Measurements from ENCODE around the gene IL1R1.
"Not testable (repeated sequence)": the region's sequence is repeated elsewhere in the genome, so short reads cannot be mapped to it uniquely, and the experiment has no call there.

The IL1R1 gene

GRCh38 chr2:102106813-102107740 lies 35.5 kb upstream of the IL1R1 start:
- not testable (repeated sequence) for H3K9me3 Mint-ChIP-seq; H3K36me3 Mint-ChIP-seq (ENCODE audit: low read depth); H3K4me3 Mint-ChIP-seq; H3K27ac Mint-ChIP-seq
- peaks cover 25% of the 10 kb centered on the region for H3K4me1 Mint-ChIP-seq (ENCODE audit: low read depth)
- peaks cover 12% of the 10 kb centered on the region for H3K27me3 Mint-ChIP-seq

DNA sequence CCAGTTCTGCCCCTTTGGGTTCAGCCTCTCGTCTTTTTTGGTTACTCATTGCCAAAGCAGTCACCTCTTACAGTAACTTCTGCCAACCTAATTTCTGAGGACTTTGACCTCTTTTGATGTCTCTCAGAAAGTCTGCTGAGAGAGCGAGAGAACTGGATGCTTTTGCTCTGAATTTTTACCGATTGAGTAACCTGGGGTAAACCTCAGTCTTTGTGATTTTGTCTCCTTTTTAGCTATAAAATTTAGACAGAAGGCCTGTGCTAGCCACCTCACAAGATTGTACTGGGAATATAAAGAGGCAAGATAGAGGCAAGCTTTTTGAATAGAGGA lies 34.8 kb upstream of the IL1R1 start:
- H3K27ac Mint-ChIP-seq: no peak overlapping the region
- H3K27me3 Mint-ChIP-seq: peaks cover 10% of the 10 kb centered on the region
- peaks cover 5% of the 10 kb centered on the region for H3K9me3 Mint-ChIP-seq
- no peaks in the 10 kb centered on the region for H3K36me3 Mint-ChIP-seq (ENCODE audit: low read depth)
- peaks cover 25% of the 10 kb centered on the region for H3K4me1 Mint-ChIP-seq (ENCODE audit: low read depth)
- H3K4me3 Mint-ChIP-seq: no peak overlapping the region

- Mint-ChIP-seq H3K27me3 (peaks cover 5% of the 10 kb centered on the region), H3K4me1 (ENCODE audit: low read depth) (peaks cover 33% of the 10 kb centered on the region), H3K27ac (no peak overlapping the region), H3K36me3 (ENCODE audit: low read depth) (no peaks in the 10 kb centered on the region), H3K9me3 (peaks cover 5% of the 10 kb centered on the region), H3K4me3 (no peak overlapping the region)
Observed at GRCh38 chr2:102109016-102109415, 33.5 kb upstream of the IL1R1 start.

DNA sequence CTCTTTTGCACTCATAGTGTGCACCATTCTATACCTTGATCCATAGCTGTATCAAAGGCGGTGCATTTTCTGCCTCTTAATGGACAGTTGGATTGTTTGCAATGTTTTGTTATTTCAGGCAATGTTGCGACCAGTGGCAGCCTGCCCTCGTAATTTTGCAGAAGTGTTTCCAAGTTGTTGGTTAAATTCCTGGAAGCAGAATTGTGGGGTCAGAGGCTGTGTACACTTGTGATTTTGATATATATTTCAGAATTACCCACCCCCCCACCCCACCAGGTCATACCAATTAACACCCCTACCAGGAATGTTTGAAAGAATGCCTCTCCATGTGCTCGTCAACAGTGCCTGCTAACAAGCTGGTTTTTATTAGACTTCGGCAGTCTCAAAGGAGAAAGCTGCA lies 32.4 kb upstream of the IL1R1 start:
- Mint-ChIP-seq H3K4me3 (no peak overlapping the region), H3K4me1 (ENCODE audit: low read depth) (peaks cover 34% of the 10 kb centered on the region), H3K27ac (no peak overlapping the region), H3K9me3 (peaks cover 5% of the 10 kb centered on the region), H3K36me3 (ENCODE audit: low read depth) (no peaks in the 10 kb centered on the region), H3K27me3 (peaks cover 5% of the 10 kb centered on the region)

DNA sequence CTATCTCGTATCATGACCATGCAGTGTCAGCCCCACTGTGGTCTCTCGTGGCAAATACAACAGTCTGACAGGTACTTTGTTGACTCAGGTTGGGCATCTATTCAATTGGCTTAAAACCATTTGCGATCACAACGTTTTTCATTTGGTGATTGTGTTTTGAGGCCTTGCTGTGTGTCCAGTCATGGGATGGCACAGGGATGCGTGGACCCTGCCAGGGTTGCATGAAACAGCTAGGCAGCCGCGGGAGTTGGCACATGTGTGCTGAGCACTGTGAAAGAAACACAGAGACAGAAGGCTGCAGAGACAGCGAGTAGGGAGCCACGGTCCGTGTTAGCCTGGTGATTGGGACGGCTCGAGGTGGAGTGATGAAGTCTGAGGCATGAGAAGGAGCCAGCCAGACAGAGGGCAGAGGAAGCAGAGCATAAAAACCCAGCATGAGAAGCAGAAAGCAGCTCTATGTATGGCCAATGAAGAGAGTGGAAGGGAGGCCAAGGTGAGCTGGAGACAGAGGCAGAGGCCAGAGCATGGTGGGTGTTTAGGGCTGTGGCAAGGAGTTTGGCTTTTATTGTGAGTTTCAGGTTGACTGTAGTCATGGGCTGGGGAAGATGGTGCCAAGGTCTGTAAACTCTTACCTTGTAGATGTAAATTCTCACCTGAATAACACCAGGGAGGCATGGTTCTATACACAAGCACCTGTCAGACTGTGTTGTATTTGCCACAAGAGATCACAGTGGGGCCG lies 31.8 kb upstream of the IL1R1 start:
- H3K27me3 Mint-ChIP-seq: peaks cover 10% of the 10 kb centered on the region
- H3K4me1 Mint-ChIP-seq (ENCODE audit: low read depth): peaks cover 40% of the 10 kb centered on the region
- no peaks in the 10 kb centered on the region for H3K36me3 Mint-ChIP-seq (ENCODE audit: low read depth)
- H3K9me3 Mint-ChIP-seq: peaks cover 5% of the 10 kb centered on the region
- H3K27ac Mint-ChIP-seq: no peak overlapping the region
- H3K4me3 Mint-ChIP-seq: no peak overlapping the region

DNA sequence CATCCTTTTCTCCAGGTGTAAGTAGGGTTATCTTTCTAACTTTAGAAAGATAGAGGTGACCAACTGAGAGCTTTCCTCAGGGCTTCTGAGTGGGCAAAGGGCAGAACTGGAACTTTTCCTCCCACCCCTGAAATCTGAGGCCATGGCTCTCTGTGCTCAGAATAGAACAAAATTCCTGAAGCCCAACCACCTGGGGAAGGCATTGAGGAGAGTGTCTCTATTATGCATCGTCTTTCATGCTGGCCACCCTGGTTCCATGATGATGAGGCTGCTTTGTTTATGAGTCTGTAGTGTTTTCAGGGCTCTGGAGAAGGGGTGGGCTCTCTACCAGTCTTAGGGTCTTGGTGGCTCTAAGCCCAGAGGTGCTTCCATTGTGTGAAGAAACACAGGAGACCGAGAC lies 30.7 kb upstream of the IL1R1 start:
- H3K27me3 Mint-ChIP-seq: peaks cover 10% of the 10 kb centered on the region
- H3K4me3 Mint-ChIP-seq: no peak overlapping the region
- H3K9me3 Mint-ChIP-seq: peaks cover 10% of the 10 kb centered on the region
- peaks cover 50% of the 10 kb centered on the region for H3K4me1 Mint-ChIP-seq (ENCODE audit: low read depth)
- H3K27ac Mint-ChIP-seq: no peak overlapping the region
- no peaks in the 10 kb centered on the region for H3K36me3 Mint-ChIP-seq (ENCODE audit: low read depth)

DNA sequence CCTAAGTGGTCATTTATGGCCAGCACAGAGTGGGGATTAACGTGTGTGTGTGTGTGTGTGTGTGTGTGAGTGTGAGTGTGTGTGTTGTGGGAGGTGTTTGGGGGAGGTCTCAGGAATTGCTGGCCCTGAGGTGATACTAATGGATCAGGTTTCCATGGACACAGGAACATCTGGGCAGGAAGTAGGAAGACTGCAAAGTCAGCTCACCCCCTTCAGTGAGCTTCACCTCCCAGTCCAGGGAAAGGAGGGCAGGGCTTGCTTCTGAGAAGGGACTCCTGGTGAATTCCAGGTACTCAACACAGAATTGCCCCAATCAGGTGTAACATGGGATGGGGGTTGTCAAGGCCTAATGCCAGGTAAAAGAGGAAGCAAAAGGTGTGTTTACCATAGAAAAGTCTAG lies 30.3 kb upstream of the IL1R1 start:
- Mint-ChIP-seq H3K27ac (no peak overlapping the region), H3K27me3 (peaks cover 10% of the 10 kb centered on the region), H3K4me1 (ENCODE audit: low read depth) (peaks cover 55% of the 10 kb centered on the region), H3K9me3 (peaks cover 13% of the 10 kb centered on the region), H3K36me3 (ENCODE audit: low read depth) (no peaks in the 10 kb centered on the region), H3K4me3 (no peak overlapping the region)

DNA sequence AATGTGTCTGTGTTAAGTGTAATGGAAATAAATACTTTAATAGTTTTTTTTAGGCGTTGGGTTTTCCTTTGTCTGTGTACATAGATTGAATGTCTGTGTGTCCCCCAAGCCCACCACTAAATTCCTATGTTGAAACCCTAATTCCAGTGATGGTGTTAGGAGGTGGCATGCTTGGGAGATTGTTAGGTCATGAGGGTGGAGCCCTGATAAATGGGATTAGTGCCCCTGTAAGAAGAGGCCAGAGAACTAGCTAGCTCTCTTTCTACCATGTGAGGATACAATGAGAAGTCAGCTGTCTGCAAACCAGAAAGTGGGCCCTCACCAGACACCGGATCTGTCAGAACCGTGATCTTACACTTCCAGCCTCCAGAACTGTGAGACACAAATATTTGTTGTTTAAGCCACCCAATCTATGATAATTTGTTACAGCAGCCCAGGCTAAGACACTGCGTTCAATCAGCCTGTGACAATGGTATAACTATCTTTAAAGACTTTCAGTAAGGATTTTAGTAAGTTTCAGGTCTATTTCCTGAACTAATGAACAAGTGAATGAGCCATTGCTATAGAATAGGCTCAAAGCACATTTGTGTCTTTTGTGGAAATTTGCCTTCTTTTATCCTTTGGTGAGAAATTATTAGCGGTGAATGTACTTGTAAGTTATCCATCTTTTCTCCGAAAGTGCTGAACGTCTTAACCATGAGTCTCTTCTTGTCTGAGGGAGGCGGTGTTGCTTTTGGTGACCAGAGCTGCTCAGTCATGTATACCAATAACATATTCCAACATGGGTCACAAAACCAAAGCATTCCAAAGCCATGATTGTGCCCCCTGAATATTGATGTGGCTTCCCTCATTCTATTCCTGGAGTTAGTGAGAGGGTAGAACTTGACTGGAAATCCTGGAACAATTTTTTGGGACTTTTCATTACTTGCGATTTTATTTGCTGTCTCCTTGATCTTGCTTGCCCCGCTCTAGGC lies 29.6 kb upstream of the IL1R1 start:
- Mint-ChIP-seq H3K36me3 (ENCODE audit: low read depth) (no peaks in the 10 kb centered on the region), H3K4me1 (ENCODE audit: low read depth) (peaks cover 58% of the 10 kb centered on the region), H3K4me3 (no peak overlapping the region), H3K9me3 (peaks cover 13% of the 10 kb centered on the region), H3K27me3 (peaks cover 10% of the 10 kb centered on the region), H3K27ac (no peak overlapping the region)

DNA sequence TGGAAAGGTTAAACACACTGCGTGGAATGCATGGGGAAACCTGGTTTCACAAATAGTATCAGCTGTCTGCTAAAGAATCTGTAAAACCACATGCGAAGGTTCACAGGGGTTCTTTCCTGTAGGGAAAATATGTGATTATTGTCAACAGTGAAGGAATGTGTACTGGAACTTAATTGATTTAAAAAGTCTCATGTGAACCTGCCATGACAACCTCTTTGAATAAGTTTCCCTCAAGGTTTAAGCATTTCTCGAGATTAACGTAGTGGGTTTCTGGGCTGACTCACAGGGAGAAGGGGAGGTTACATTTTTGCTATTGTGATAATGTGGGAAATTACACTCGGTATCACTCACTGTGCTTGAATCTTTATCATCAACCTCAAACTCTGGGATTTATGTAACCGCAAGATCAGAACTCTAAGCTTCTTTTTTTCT lies 28.2 kb upstream of the IL1R1 start:
- H3K36me3 Mint-ChIP-seq (ENCODE audit: low read depth): no peaks in the 10 kb centered on the region
- no peak overlapping the region for H3K4me3 Mint-ChIP-seq
- peaks cover 10% of the 10 kb centered on the region for H3K27me3 Mint-ChIP-seq
- peak overlapping the region; percentile 75 for H3K27ac Mint-ChIP-seq
- H3K9me3 Mint-ChIP-seq: peaks cover 13% of the 10 kb centered on the region
- H3K4me1 Mint-ChIP-seq (ENCODE audit: low read depth): peaks cover 58% of the 10 kb centered on the region

DNA sequence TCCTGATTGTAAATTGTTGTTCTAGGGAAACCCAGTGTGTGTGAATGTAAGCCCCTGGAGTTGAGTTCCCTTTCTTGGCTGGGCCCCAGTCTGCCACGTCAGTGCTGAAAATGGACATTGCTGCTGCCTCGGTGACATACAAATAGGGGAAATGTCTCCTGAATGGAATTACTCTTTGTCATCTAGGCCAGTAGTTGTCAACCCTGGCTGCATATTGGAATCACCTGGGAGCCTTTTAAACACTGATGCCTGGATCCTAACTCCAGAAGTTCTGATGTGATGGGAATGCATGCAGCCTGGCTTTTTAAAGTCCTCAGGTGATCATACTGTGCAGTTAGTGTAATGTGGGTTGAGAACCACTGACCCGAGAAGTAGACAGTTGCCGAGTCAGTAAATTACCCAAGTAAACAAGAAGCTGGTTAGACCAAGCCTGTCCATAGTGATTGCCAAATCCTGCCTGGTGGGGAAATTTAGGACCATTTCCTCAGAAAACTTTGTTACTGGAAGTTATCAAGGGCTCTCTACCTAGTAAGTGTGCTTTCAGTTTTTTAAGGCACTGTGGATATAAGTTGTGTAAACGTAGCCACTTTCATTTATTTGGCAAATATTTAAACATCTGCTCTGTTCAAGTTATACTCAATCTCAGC lies 27.6 kb upstream of the IL1R1 start:
- Mint-ChIP-seq H3K27ac (peak overlapping the region; percentile 75), H3K4me1 (ENCODE audit: low read depth) (peaks cover 58% of the 10 kb centered on the region), H3K36me3 (ENCODE audit: low read depth) (no peaks in the 10 kb centered on the region)

GRCh38 chr2:102116630-102117471 lies 25.7 kb upstream of the IL1R1 start:
- Mint-ChIP-seq H3K4me3 (no peak overlapping the region), H3K27ac (peak overlapping the region; percentile 74), H3K9me3 (peaks cover 13% of the 10 kb centered on the region), H3K4me1 (ENCODE audit: low read depth) (peaks cover 48% of the 10 kb centered on the region), H3K36me3 (ENCODE audit: low read depth) (no peaks in the 10 kb centered on the region), H3K27me3 (peaks cover 14% of the 10 kb centered on the region)

More for the DNA sequence above, 27.6 kb upstream of the IL1R1 start:
- H3K9me3 Mint-ChIP-seq: peaks cover 13% of the 10 kb centered on the region
- peaks cover 13% of the 10 kb centered on the region for H3K27me3 Mint-ChIP-seq
- H3K4me3 Mint-ChIP-seq: no peak overlapping the region

- H3K36me3 Mint-ChIP-seq (ENCODE audit: low read depth): no peaks in the 10 kb centered on the region
Observed at GRCh38 chr2:102117472-102117858, 25.1 kb upstream of the IL1R1 start.

DNA sequence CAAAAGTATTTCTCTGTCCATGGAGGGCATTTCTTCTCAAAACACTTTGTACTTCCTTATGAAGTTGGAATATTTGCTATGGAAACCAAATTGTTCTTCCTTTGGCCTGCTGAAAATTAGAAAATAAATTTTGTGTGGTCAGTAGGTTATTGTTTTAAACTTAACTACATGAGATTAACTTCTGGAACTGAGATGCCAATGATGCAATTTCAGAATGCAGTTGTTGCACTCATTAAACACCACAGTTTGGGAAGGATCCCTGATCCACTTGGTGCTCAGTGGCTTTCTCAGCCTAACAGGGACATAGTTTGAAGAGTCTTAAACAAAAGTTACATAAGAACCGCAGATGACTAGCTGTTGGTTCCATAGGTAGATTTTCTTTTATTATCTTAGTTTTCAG lies 23.3 kb upstream of the IL1R1 start:
- Mint-ChIP-seq H3K4me3 (no peak overlapping the region), H3K27me3 (peaks cover 14% of the 10 kb centered on the region), H3K9me3 (peaks cover 8% of the 10 kb centered on the region), H3K4me1 (ENCODE audit: low read depth) (peaks cover 33% of the 10 kb centered on the region), H3K27ac (no peak overlapping the region), H3K36me3 (ENCODE audit: low read depth) (no peaks in the 10 kb centered on the region)

More at GRCh38 chr2:102117472-102117858, 25.1 kb upstream of the IL1R1 start:
- H3K27me3 Mint-ChIP-seq: peaks cover 14% of the 10 kb centered on the region
- H3K4me3 Mint-ChIP-seq: no peak overlapping the region
- peaks cover 48% of the 10 kb centered on the region for H3K4me1 Mint-ChIP-seq (ENCODE audit: low read depth)
- H3K9me3 Mint-ChIP-seq: peaks cover 8% of the 10 kb centered on the region
- no peak overlapping the region for H3K27ac Mint-ChIP-seq
